GM18498 (cell line): Measurements from ENCODE around the gene PTPRF.

Experiments
- ATAC-seq: cut with Tn5 transposase; IDR thresholded peaks from one replicate; pipeline ENCODE4 v1.9.1; 2021; ENCODE audit warnings: mild to moderate bottlenecking, moderate library complexity; ENCODE audit not compliant: unreplicated experiment

Gene PTPRF

DNA sequence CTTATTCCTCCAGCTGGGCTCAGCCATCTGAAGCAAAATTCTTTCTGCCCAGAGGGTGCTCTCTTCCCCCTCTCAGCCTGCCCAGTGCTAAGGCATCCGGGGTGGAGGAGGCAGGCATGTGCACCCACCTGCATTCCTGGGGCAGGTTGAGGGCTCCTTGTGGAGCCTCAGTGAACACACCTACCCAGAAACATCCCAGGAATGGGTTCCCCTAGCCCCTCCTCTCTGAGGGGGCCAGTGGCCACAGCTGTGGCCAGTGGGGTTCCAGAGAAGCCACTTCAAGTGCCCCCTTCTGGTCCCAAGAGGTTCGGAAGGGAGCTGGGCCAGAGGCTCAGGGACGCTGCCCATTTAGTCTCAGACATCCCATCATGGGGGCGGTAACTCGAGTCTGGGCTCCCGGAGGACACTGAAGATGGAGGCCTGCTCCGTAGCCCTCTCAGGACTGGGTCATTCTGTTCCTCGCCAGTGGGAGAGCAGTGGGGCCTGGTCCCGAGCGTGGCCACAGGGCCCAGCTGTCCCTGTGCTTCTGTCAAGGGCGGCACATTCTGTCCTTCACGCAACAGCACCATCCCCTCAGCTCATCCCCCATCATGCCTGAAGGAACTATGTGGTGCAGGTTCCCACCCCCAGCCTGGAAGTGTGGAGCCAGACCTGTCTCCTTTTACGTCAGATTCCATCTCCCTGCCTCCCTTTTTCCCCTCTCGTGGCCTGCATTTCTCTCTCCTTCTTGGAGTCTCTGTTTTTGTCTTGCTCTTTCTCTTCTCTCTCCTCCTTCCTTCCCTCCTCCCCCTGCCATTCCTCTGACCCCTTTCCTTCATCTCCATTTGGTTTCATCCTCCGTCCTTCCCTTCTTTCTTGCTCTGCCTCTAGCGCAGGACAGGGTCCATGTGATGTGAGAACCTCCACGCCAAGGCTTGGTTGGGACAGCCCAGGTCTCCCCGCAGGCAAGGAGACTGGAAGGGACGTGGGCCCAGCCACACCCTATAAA lies 69.6 kb downstream of the PTPRF start:
- no peak for ATAC-seq

GRCh38 chr1:43602990-43603389 lies 72.3 kb downstream of the PTPRF start:
- no peak for ATAC-seq

GRCh38 chr1:43604192-43604591 lies 73.5 kb downstream of the PTPRF start:
- no peak for ATAC-seq

DNA sequence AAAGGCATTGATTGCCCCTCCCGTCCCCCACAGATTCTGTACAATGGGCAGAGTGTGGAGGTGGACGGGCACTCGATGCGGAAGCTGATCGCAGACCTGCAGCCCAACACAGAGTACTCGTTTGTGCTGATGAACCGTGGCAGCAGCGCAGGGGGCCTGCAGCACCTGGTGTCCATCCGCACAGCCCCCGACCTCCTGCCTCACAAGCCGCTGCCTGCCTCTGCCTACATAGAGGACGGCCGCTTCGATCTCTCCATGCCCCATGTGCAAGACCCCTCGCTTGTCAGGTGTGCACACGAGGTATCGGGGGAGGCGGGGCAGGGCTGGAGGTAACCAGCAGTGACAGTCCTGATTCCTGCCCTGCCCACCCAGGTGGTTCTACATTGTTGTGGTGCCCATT lies 74.5 kb downstream of the PTPRF start:
- ATAC-seq = no peak

GRCh38 chr1:43605766-43606165 lies 75.1 kb downstream of the PTPRF start:
- ATAC-seq = no peak

- no peak for ATAC-seq
Observed at GRCh38 chr1:43606624-43607023, 75.9 kb downstream of the PTPRF start.

DNA sequence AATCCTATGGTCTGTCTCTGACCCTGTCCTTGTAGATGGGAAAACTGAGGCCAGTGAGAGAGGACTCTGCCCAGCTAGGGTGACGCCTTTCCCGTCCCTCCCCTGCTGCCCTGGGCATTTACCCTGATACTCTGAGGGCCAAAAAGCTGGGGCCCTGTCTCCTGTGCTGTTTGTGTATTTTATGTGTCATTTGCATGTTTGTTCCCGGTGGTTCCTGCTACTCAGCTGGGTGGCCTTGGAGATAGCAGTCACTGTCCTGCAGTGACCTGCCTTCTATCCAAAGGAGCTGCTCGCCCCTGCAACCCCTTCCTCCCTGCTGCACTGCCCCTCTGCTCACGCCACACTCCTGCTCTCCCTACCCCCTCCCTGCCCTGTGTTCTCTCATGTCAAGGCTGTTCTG lies 78.1 kb downstream of the PTPRF start:
- no peak for ATAC-seq

DNA sequence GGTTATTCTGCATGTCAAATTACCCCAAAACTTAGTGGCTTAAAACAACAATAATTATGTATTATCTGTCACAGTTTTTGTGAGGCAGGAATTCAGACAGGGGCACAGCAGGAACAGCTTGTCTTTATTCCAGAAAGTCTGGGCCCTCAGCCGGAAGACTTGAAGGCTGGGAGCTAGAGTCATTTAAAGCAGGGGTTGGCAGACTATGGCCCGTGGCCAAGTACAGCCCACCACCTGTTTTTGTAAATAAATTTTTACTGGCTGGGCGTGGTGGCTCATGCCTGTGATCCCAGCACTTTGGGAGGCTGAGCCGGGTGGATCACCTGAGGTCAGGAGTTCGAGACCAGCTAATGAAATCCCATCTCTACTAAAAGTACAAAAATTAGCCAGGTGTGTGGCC lies 79.7 kb downstream of the PTPRF start:
- no peak for ATAC-seq

DNA sequence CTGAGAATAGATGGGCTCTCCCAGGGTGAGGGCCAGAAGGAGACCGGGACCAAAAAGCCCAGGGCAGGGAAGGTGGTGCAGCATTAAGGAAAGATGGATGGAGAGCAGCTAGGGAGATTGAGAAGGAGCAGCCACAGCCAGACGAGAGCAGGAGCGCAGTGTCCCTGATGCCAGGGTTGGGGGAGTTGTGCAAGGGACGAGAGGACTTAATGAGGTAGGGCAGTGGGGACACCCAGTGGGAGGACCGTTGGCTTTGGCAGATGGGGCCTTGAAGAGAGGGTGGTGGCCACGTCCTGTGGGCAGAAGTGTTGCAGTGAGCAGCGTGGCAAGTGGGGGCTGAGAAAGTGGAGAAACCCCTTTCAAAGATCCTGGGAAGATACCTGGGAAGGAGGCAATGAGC lies 81.3 kb downstream of the PTPRF start:
- no peak for ATAC-seq

GRCh38 chr1:43612406-43612805 lies 81.7 kb downstream of the PTPRF start:
- no peak for ATAC-seq

DNA sequence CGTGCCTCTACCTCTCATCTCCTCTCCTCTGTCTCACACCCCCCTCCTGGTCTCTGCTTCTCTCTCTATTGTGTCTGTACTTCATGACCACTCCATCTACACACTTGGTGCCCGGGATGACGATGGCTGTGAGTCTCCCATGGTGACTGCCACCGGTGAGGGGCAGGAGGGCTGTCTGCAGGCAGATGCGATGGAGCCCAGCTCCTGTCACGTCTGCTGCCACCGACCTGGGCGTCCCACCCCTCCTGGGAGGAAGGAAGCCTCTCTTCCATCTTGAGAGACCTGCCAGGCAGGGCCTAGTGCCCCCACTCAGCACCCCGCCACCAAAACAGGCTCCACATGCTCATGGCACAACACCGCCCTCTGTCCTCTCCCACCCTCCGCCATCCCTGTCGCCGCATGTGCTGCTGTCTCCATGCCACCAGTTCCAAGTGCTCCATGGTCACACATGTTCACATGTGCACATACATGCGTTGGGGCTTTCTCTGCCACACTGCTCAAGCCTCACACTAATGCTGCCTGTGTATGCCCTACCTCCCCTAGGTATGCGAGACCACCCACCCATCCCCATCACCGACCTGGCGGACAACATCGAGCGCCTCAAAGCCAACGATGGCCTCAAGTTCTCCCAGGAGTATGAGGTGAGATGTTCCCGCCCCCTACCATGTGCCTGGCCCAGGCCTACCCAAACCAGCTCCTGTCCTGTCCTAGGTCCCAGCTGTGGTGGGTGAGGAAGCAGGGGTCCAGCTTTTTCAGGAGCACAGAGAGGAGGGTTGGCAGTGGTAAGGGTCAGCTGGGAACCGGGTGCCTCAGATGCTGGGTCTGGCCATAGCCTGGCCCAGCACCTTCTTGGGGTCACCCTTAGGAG lies 82.6 kb downstream of the PTPRF start:
- ATAC-seq = no peak

DNA sequence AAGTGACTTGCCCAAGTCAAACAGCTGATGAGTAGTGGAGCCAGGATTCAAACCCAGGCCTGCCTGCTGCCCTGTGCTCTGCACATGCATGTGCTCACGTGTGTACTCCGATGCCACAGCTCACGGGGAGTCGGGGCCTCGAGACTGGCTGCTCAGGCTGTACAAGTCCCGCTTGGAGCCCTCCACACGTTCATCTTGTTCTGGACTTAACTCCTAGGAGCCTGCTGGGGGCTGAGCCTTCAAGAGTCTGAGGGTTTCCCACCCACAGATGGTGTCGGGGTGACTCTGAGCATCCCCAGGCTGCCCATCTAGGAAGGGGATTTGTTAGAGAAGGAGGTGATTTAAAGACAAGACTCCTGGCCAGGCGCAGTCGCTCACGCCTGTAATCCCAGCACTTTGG lies 83.5 kb downstream of the PTPRF start:
- no peak for ATAC-seq

GRCh38 chr1:43614891-43615290 lies 84.2 kb downstream of the PTPRF start:
- no peak for ATAC-seq

- no peak for ATAC-seq
Observed at GRCh38 chr1:43616383-43616782, 85.7 kb downstream of the PTPRF start.

GRCh38 chr1:43617011-43617410 lies 86.3 kb downstream of the PTPRF start:
- no peak for ATAC-seq

- no peak for ATAC-seq
Observed at GRCh38 chr1:43617668-43618067, 87.0 kb downstream of the PTPRF start.

GRCh38 chr1:43618521-43619313 lies 88.0 kb downstream of the PTPRF start:
- ATAC-seq = no peak

DNA sequence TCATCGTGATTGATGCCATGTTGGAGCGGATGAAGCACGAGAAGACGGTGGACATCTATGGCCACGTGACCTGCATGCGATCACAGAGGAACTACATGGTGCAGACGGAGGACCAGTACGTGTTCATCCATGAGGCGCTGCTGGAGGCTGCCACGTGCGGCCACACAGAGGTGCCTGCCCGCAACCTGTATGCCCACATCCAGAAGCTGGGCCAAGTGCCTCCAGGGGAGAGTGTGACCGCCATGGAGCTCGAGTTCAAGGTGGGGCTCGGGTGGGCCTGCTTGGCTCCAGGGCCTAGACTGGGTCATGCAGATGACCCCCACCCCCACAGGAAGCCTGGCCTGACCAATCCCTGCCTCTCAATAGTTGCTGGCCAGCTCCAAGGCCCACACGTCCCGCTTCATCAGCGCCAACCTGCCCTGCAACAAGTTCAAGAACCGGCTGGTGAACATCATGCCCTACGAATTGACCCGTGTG lies 88.7 kb downstream of the PTPRF start:
- no peak for ATAC-seq

GRCh38 chr1:43619996-43620920 lies 89.6 kb downstream of the PTPRF start:
- ATAC-seq = no peak

DNA sequence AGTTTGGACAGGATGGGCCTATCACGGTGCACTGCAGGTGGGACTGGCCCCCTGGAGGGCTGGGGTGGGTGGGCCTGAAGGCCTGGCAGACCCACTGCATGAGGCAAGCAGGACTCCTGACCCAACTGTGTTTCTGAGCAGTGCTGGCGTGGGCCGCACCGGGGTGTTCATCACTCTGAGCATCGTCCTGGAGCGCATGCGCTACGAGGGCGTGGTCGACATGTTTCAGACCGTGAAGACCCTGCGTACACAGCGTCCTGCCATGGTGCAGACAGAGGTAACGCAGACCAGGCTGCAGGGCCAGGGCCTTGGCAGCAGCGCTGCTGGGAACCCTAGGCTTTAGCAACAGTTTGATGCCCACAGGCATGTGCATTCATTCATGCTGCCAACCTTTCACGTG lies 90.3 kb downstream of the PTPRF start:
- ATAC-seq = no peak
